Nucleus accumbens (tissue), 56 donors: Measurements from ENCODE around the gene C12orf60.

Experiments
- DNase-seq, 56 donors: peaks; one replicate each; lab custom pipeline; 2025; lab: John Stamatoyannopoulos, UW

The C12orf60 gene

GRCh38 chr12:14868916-14869506, 65.5 kb downstream of the C12orf60 start:
- DNase-seq, result no peak

- DNase-seq, result no peak
Observed at GRCh38 chr12:14871247-14871646, 67.8 kb downstream of the C12orf60 start.

DNA sequence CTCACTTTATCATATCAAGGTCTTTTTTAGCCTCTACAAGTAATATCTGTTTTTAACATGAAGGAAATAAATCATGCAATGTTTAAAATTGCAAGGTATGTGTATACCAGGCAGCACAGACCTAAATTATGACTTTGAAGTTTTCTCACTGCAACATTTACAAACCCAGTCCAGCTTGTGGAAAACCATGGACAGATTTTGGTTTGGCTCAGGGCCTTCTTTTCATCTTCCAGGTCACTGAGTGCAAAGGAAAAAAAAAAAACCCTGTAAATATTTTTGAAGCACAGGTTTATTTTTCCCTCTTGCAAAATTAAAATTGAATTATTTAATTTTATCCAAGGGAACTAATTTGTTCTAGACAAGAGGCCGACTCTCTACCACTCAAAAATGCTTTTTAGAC, 68.4 kb downstream of the C12orf60 start:
- no peak for DNase-seq

GRCh38 chr12:14873440-14874185, 70.1 kb downstream of the C12orf60 start:
- no peak for DNase-seq
